Lower leg skin (tissue), 3 donors: Measurements from ENCODE around the gene NOL4L.
"Not testable (repeated sequence)": the region's sequence is repeated elsewhere in the genome, so short reads cannot be mapped to it uniquely, and the experiment has no call there.

Experiments used
- POLR2A ChIP-seq, 2 donors: fragments of 450-650 bp; IDR thresholded peaks; one replicate each; pipeline ENCODE4 v1.6.1; 2016 to 2017; ENCODE audit warnings: antibody characterized with exemption in 2 of 2, mild to moderate bottlenecking in 1 of 2, moderate library complexity in 1 of 2
- TF ChIP-seq, protein P1 (sequence below), 3 donors: fragments of 450-650 bp; IDR thresholded peaks; one replicate each; pipeline ENCODE4 v1.5.1; 2016; ENCODE audit warnings: antibody characterized with exemption in 3 of 3, mild to moderate bottlenecking in 3 of 3, moderate library complexity in 2 of 3

DNA sequence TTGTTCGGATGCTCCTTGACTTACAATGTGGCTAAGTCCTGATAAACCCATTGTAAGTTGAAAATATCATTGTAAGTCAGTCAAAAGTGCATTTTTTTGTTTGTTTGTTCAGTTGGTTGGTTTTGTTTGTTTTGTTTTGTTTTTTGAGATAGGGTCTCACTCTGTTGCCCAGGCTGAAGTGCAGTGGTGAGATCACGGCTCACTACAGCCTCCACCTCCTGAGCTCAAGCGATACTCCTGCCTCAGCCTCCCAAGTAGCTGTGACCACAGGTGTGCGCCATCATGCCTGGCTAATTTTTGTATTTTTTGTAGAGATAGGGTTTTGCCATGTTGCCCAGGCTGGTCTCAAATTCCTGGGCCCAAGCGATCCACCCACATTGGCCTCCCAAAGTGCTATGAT lies 9.5 kb upstream of the NOL4L start:
- TF ChIP-seq, protein P1, sequence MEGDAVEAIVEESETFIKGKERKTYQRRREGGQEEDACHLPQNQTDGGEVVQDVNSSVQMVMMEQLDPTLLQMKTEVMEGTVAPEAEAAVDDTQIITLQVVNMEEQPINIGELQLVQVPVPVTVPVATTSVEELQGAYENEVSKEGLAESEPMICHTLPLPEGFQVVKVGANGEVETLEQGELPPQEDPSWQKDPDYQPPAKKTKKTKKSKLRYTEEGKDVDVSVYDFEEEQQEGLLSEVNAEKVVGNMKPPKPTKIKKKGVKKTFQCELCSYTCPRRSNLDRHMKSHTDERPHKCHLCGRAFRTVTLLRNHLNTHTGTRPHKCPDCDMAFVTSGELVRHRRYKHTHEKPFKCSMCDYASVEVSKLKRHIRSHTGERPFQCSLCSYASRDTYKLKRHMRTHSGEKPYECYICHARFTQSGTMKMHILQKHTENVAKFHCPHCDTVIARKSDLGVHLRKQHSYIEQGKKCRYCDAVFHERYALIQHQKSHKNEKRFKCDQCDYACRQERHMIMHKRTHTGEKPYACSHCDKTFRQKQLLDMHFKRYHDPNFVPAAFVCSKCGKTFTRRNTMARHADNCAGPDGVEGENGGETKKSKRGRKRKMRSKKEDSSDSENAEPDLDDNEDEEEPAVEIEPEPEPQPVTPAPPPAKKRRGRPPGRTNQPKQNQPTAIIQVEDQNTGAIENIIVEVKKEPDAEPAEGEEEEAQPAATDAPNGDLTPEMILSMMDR (IDR thresholded peaks at IDR 0.05), result not testable (repeated sequence)
- not testable (repeated sequence) for TF ChIP-seq POLR2A (IDR thresholded peaks at IDR 0.05)
